IMR-90 (cell line): ENCODE measurements around the gene SPATS2L. TPM values are rescaled to one million over a fixed set of nuclear protein-coding genes. Genes with fewer than 3 reads are reported as not detected.

Experiments
- ATAC-seq: fragments of 200-7000 bp; cut with Tn5 transposase; 2 replicates; pipeline ENCODE4 v1.9.1; 2020; ENCODE audit warnings: low read depth, mild to moderate bottlenecking, moderate library complexity
- BruUV-seq: library from RNA; stranded (reverse); fragments of 400-500 nt; replicated peaks from 2 replicates; lab custom pipeline; 2021; lab: Mats Ljungman, UMichigan
- CTCF ChIA-PET: fragments of 300-600 bp; formaldehyde crosslinking; extraction: SDS; loops from one replicate; lab custom pipeline; 2021; ENCODE audit warnings: antibody characterized with exemption; lab: Yijun Ruan, JAX
- POLR2A ChIA-PET: fragments of 300-600 bp; sonication (Branson Sonifier 250); formaldehyde crosslinking; loops from one replicate; lab custom pipeline; 2022; ENCODE audit warnings: antibody characterized with exemption; ENCODE audit not compliant: unreplicated experiment; lab: Charles Lee
- DNase-seq: peaks from one replicate; pipeline ENCODE4 v3.0.0; 2013
- H2AFZ ChIP-seq: replicated peaks from 2 replicates; pipeline ENCODE3; 2013; ENCODE audit warnings: low read length, mild to moderate bottlenecking; ENCODE audit not compliant: poor library complexity
- H2AK5ac ChIP-seq: 2 replicates; pipeline ENCODE4 v1.6.1; 2013; ENCODE audit warnings: low read depth, low read length, inconsistent platforms
- H2AK9ac ChIP-seq: replicated peaks from 2 replicates; pipeline ENCODE3; 2013; ENCODE audit warnings: mild to moderate bottlenecking, low read depth, low read length, moderate library complexity; ENCODE audit not compliant: poor library complexity
- H2BK120ac ChIP-seq: 2 replicates; pipeline ENCODE4 v1.6.1; 2013; ENCODE audit warnings: low read depth, low read length, inconsistent platforms
- H2BK15ac ChIP-seq: 3 replicates; pipeline ENCODE4 v1.6.1; 2013; ENCODE audit warnings: low read depth, low read length, inconsistent platforms
- H2BK20ac ChIP-seq: 2 replicates; pipeline ENCODE4 v1.6.1; 2013; ENCODE audit warnings: low read depth, mild to moderate bottlenecking, inconsistent platforms, low read length, moderate library complexity
- H2BK5ac ChIP-seq: 2 replicates; pipeline ENCODE4 v1.6.1; 2013; ENCODE audit warnings: mild to moderate bottlenecking, low read depth, low read length, inconsistent platforms; ENCODE audit not compliant: poor library complexity, severe bottlenecking
- H3K14ac ChIP-seq: replicated peaks from 2 replicates; pipeline ENCODE4 v1.6.1; 2013; ENCODE audit warnings: low read depth, low read length, inconsistent platforms
- H3K18ac ChIP-seq: 2 replicates; pipeline ENCODE4 v1.6.1; 2013; ENCODE audit warnings: low read depth, low read length, control low read depth
- H3K23ac ChIP-seq: 2 replicates; pipeline ENCODE4 v1.6.1; 2013; ENCODE audit warnings: low read depth, low read length, inconsistent platforms
- H3K27ac ChIP-seq: 2 replicates; pipeline ENCODE4 v1.5.1; 2013; ENCODE audit warnings: mild to moderate bottlenecking, control low read depth, low read length; ENCODE audit not compliant: insufficient read depth
- H3K27me3 ChIP-seq: 2 replicates; pipeline ENCODE4 v1.6.1; 2013; ENCODE audit warnings: low read length; ENCODE audit not compliant: control insufficient read depth, insufficient read depth
- H3K36me3 ChIP-seq: 2 replicates; pipeline ENCODE4 v1.6.1; 2013; ENCODE audit warnings: low read length, mixed read lengths; ENCODE audit not compliant: control insufficient read depth, insufficient read depth
- H3K4ac ChIP-seq: 2 replicates; pipeline ENCODE4 v1.6.1; 2013; ENCODE audit warnings: low read depth, low read length, inconsistent platforms
- H3K4me1 ChIP-seq: 2 replicates; pipeline ENCODE4 v1.6.1; 2013; ENCODE audit warnings: low read length, mixed read lengths; ENCODE audit not compliant: control insufficient read depth, insufficient read depth
- H3K4me2 ChIP-seq: 2 replicates; pipeline ENCODE4 v1.6.1; 2013; ENCODE audit warnings: low read depth, mild to moderate bottlenecking, control low read depth, low read length, moderate library complexity
- H3K4me3 ChIP-seq: 2 replicates; pipeline ENCODE4 v1.5.1; 2013; ENCODE audit warnings: low read depth, mild to moderate bottlenecking, control low read depth, low read length, moderate library complexity; ENCODE audit not compliant: insufficient read depth
- H3K56ac ChIP-seq: 2 replicates; pipeline ENCODE4 v1.6.1; 2013; ENCODE audit warnings: low read length, inconsistent platforms; ENCODE audit not compliant: insufficient read depth; ENCODE audit errors: extremely low read depth
- H3K79me1 ChIP-seq, 2 experiments: 2 replicates each; pipeline ENCODE4 v1.6.1; 2013; ENCODE audit warnings: low read length in 2 of 2, inconsistent platforms in 1 of 2, low read depth in 1 of 2
- H3K9ac ChIP-seq: 2 replicates; pipeline ENCODE4 v1.6.1; 2013; ENCODE audit warnings: low read depth, low read length, control low read depth
- H3K9me1 ChIP-seq: 2 replicates; pipeline ENCODE4 v1.6.1; 2013; ENCODE audit warnings: low read length, inconsistent platforms; ENCODE audit not compliant: insufficient read depth
- H3K9me3 ChIP-seq: 2 replicates; pipeline ENCODE4 v1.6.1; 2013; ENCODE audit warnings: low read length; ENCODE audit not compliant: control insufficient read depth, insufficient read depth
- H4K20me1 ChIP-seq: 2 replicates; pipeline ENCODE4 v1.6.1; 2013; ENCODE audit warnings: low read length, inconsistent platforms; ENCODE audit not compliant: insufficient read depth
- H4K5ac ChIP-seq: 2 replicates; pipeline ENCODE4 v1.6.1; 2013; ENCODE audit warnings: mild to moderate bottlenecking, low read depth, low read length, control low read depth
- H4K8ac ChIP-seq, 2 experiments: 2 replicates each; pipeline ENCODE4 v1.6.1; 2013; ENCODE audit warnings: low read depth in 2 of 2, low read length in 2 of 2, control low read depth in 1 of 2, inconsistent platforms in 1 of 2
- H4K91ac ChIP-seq: 2 replicates; pipeline ENCODE4 v1.6.1; 2013; ENCODE audit warnings: low read depth, low read length, inconsistent platforms; ENCODE audit not compliant: insufficient read depth
- BHLHE40 ChIP-seq: fragments of 150-350 bp; IDR thresholded peaks from 2 replicates; pipeline ENCODE4 v1.6.1; 2016; ENCODE audit warnings: mild to moderate bottlenecking, low read depth, low read length
- CEBPB ChIP-seq: IDR thresholded peaks from 2 replicates; pipeline ENCODE4 v1.6.1; 2012; ENCODE audit warnings: low read depth, low read length, improper control_type of control experiment
- FOS ChIP-seq: fragments of 150-350 bp; IDR thresholded peaks from 2 replicates; pipeline ENCODE4 v1.6.1; 2016; ENCODE audit warnings: low read depth, low read length
- MAFK ChIP-seq: IDR thresholded peaks from 2 replicates; pipeline ENCODE4 v1.6.1; 2012; ENCODE audit warnings: low read depth, low read length, improper control_type of control experiment
- MXI1 ChIP-seq: IDR thresholded peaks from 2 replicates; pipeline ENCODE4 v1.6.1; 2012; ENCODE audit warnings: low read depth, mild to moderate bottlenecking, low read length, moderate library complexity, borderline replicate concordance
- NFE2L2 ChIP-seq: fragments of 150-350 bp; IDR thresholded peaks from 2 replicates; pipeline ENCODE4 v1.6.1; 2016; ENCODE audit warnings: low read depth, mild to moderate bottlenecking, low read length
- POLR2A ChIP-seq: IDR thresholded peaks from 2 replicates; pipeline ENCODE4 v1.6.1; 2012; ENCODE audit warnings: mild to moderate bottlenecking, low read depth, low read length
- RCOR1 ChIP-seq: IDR thresholded peaks from 2 replicates; pipeline ENCODE4 v1.6.1; 2012; ENCODE audit warnings: mild to moderate bottlenecking, low read length, improper control_type of control experiment; ENCODE audit not compliant: insufficient replicate concordance
- USF2 ChIP-seq: fragments of 150-350 bp; IDR thresholded peaks from 2 replicates; pipeline ENCODE4 v1.6.1; 2017; ENCODE audit warnings: mild to moderate bottlenecking, antibody characterized with exemption, low read length, low read depth
- WGBS, 2 experiments: methylation state at CpG; one replicate each; pipeline versions ENCODE4 v1.1.5 to v1.1.7; 2013; ENCODE audit warnings: missing lambda C conversion rate in 2 of 2; ENCODE audit not compliant: insufficient read length in 1 of 2; ENCODE audit errors: extremely low coverage in 2 of 2; 5-methylcytosine and 5-hydroxymethylcytosine counted together
- dilution Hi-C: fragments of 300-500 bp; cut with HindIII; formaldehyde crosslinking; loops from one replicate; pipeline ENCODE4 v1.14.3; 2018; ENCODE audit warnings: low sequenced_read_pairs; ENCODE audit not compliant: unreplicated experiment
- in situ Hi-C: fragments of 300-500 bp; cut with MboI; formaldehyde crosslinking; loops from 3 replicates; pipeline ENCODE4 v1.14.3; 2019; ENCODE audit warnings: low sequenced_read_pairs, inconsistent platforms, mixed read lengths
- intact Hi-C: fragments of 100-400 bp; cut with micrococcal nuclease; formaldehyde crosslinking; loops from 2 replicates; pipeline ENCODE4 v1.10.0; 2022
- polyA plus RNA-seq, 3 experiments: library from polyadenylated mRNA; depleted of rRNA; stranded (reverse); fragments of >200 nt; gene quantifications; 2 replicates each; pipeline ENCODE4 v1.2.3, GENCODE V29; 2012; ENCODE audit warnings: low replicate concordance in 1 of 3
- total RNA-seq: library from RNA; depleted of rRNA; stranded (reverse); fragments of >200 nt; gene quantifications from 2 replicates; pipeline ENCODE4 v1.2.3, GENCODE V29; 2012

The SPATS2L gene
- total and polyA plus RNA-seq, 2 of the 4 experiments (the other 2 are of a cell fraction) = 118 to 155 TPM

DNA sequence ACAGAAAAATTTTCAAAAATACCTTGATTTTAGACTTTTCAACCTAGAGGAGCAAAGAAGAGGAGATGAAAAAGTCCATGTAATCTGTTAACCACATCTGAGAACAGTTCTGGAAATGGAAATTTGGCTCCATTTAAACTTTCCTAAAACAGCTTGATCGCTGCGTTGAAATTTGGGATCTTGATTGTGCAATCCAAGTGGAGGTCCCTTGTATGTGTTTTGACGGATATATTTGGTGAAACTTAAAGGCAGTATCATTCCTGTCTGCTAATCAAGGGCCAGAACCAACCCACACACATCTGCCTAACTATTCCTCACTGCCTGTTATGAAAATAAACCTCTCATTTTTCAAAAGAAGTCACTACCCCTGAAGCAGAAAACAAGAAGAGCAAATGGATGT is 46.6 kb downstream of the SPATS2L start:
- dilution Hi-C loops = no loop called here
- Histone ChIP-seq H2AK5ac (0 out of 2 replicates have a peak overlapping the region, but pooled peaks have one; percentile 7), H2BK120ac (peak overlapping the region; percentile 17; the same call in 1 of the 2 replicates), H3K4ac (no peak overlapping the region; the same call in 1 of the 2 replicates), H3K4me2 (peak overlapping the region; percentile 29), H4K20me1 (peaks cover 23% of the 10 kb centered on the region; the same call in 1 of the 2 replicates), H2BK15ac (no peak overlapping the region), H4K5ac (peak overlapping the region; percentile 76; the same call in 1 of the 2 replicates), H4K8ac (no peak overlapping the region), H3K4me3 (no peak overlapping the region), H3K14ac (no peak overlapping the region), H2AFZ (no peak overlapping the region), H2BK5ac (peak overlapping the region; percentile 51), H2BK20ac (no peak overlapping the region), H3K23ac (peak overlapping the region; percentile 31; the same call in 1 of the 2 replicates), H4K91ac (no peak overlapping the region), H2AK9ac (no peak overlapping the region), H3K9ac (no peak overlapping the region), H3K56ac (no peak overlapping the region), H3K4me1 (peaks cover 31% of the 10 kb centered on the region), H3K79me1 (peaks cover 36 to 82% of the 10 kb centered on the region in 2 experiments), H3K9me3 (no peaks in the 10 kb centered on the region), H3K9me1 (peaks cover 18% of the 10 kb centered on the region; the same call in 1 of the 2 replicates), H3K27me3 (no peaks in the 10 kb centered on the region), H3K36me3 (peaks cover 11% of the 10 kb centered on the region), H3K27ac (no peak overlapping the region), H3K18ac (peak overlapping the region; percentile 9; the same call in 1 of the 2 replicates)
- ChIA-PET POLR2A (no interaction called here), CTCF (no interaction called here)
- BruUV-seq = no TSS peak
- in situ Hi-C loops = no loop called here
- intact Hi-C loops = no loop called here
- ATAC-seq (no peak), DNase-seq (no peak)
- TF ChIP-seq MAFK (no peak), FOS (no peak), MXI1 (no peak), RCOR1 (no peak), USF2 (no peak), CEBPB (peak; percentile 94), NFE2L2 (no peak), POLR2A (no peak), BHLHE40 (no peak)
- WGBS, 2 experiments = no CpG with 5 or more reads among the region's 3 CpGs
